ENCODE results near the gene USP6.
"Not testable (repeated sequence)": the region's sequence is repeated elsewhere in the genome, so short reads cannot be mapped to it uniquely, and the experiment has no call there.

USP6 gene

GRCh38 chr17:5194346-5194745, 78.5 kb downstream of the USP6 start:
- no peak for DNase-seq (ENCODE audit: low read depth)

- DNase-seq (ENCODE audit: low read depth): no peak
Observed at GRCh38 chr17:5198472-5198871, 82.6 kb downstream of the USP6 start.

DNA sequence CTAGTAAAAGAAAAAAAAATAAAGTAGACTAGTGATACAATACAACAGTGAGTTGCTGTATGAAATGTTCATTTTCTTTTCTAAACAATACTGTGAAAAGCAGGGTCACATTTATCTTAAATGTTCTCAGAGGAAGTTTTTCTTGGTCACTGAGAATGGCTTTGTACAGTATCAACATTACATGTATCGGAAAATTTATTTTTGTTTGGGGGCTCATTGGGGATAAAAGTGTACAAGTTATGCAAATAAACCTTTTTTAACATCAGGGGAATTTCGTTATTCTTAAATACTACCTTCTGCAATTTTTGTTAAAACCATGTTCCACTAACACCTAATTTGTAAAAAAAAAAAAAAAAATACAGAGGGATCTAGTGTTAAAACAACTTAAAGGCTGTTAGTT, 84.5 kb downstream of the USP6 start:
- DNase-seq (ENCODE audit: low read depth): no peak

DNA sequence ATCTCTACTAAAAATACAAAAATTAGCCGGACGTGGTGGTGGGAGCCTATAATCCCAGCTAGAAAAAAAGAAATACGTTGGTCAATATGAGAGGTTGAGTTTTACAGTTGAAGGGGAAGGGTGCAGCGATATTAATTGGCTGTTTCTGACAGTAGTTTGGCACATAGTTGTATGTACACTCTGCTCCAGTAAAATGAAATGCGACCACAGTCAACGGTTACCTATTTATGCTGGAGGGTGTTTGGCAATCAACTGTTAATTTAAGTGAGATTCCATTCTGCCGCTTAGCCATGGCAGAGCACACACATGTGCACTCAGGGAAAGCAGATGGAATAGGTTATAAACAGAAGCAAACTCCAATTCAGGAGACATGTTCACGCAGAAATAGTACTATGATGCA, 85.2 kb downstream of the USP6 start:
- no peak for DNase-seq (ENCODE audit: low read depth)

- DNase-seq (ENCODE audit: low read depth): no peak
Observed at GRCh38 chr17:5203178-5203907, 87.5 kb downstream of the USP6 start.

- DNase-seq (ENCODE audit: low read depth): no peak
Observed at GRCh38 chr17:5203908-5204294, 88.1 kb downstream of the USP6 start.

DNA sequence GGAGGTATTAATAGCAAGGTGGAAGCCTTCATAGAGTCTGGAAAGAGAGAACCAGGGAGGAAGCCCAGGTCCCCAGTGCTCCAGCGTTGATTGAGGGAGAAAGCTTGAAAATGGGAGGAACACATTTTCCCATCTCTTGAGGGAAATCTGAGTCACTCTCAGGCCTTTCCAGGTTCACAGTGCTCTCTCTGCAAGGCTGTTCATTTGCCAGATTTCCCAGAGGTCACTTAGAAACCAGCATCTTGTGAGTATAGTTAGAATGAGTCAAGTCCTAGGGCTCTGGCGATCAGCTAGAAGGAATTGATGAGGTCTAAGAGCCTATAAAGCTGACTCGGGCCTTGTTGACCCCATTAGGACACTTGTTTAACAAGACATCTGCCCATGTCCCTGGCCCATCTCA, 93.6 kb downstream of the USP6 start:
- no peak for DNase-seq (ENCODE audit: low read depth)

GRCh38 chr17:5210091-5210490, 94.3 kb downstream of the USP6 start:
- no peak for DNase-seq (ENCODE audit: low read depth)

- no peak for DNase-seq (ENCODE audit: low read depth)
Observed at GRCh38 chr17:5210614-5211252, 94.9 kb downstream of the USP6 start.

GRCh38 chr17:5211458-5211857, 95.6 kb downstream of the USP6 start:
- DNase-seq (ENCODE audit: low read depth): no peak

GRCh38 chr17:5217562-5217961, 101.7 kb downstream of the USP6 start:
- not testable (repeated sequence) for DNase-seq (ENCODE audit: low read depth)

DNA sequence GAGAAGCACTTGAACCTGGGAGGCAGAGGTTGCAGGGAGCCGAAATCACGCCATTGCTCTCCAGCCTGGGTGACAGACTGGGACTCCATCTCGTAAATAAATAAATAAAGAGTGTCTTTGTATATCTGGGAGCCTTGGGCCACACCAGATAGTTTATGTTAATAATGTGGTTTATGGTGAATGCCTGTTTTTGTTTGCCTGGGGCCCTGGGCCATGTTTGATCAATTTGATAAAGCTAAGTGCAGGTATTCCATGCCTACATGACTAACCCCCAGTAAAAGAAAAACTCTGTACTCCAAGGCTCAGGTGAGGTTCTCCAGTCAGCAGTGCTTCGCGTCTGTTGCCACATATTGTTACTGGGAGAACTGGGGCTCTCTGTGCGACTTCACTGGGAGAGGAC, 103.7 kb downstream of the USP6 start:
- DNase-seq (ENCODE audit: low read depth): no peak

- no peak for DNase-seq (ENCODE audit: low read depth)
Observed at GRCh38 chr17:5220074-5220473, 104.2 kb downstream of the USP6 start.

- not testable (repeated sequence) for DNase-seq (ENCODE audit: low read depth)
Observed at GRCh38 chr17:5221912-5222311, 106.1 kb downstream of the USP6 start.
